Lower leg skin (tissue), 3 donors: Measurements from ENCODE around the gene ANP32B.

Experiments
- POLR2A ChIP-seq, 2 donors: fragments of 450-650 bp; IDR thresholded peaks; one replicate each; pipeline ENCODE4 v1.6.1; 2016 to 2017; ENCODE audit warnings: antibody characterized with exemption in 2 of 2, mild to moderate bottlenecking in 1 of 2, moderate library complexity in 1 of 2
- TF ChIP-seq, protein P1 (sequence below), 3 donors: fragments of 450-650 bp; IDR thresholded peaks; one replicate each; pipeline ENCODE4 v1.5.1; 2016; ENCODE audit warnings: antibody characterized with exemption in 3 of 3, mild to moderate bottlenecking in 3 of 3, moderate library complexity in 2 of 3

GRCh38 chr9:97962136-97962535 is 21.0 kb upstream of the ANP32B start:
- TF ChIP-seq, protein P1, sequence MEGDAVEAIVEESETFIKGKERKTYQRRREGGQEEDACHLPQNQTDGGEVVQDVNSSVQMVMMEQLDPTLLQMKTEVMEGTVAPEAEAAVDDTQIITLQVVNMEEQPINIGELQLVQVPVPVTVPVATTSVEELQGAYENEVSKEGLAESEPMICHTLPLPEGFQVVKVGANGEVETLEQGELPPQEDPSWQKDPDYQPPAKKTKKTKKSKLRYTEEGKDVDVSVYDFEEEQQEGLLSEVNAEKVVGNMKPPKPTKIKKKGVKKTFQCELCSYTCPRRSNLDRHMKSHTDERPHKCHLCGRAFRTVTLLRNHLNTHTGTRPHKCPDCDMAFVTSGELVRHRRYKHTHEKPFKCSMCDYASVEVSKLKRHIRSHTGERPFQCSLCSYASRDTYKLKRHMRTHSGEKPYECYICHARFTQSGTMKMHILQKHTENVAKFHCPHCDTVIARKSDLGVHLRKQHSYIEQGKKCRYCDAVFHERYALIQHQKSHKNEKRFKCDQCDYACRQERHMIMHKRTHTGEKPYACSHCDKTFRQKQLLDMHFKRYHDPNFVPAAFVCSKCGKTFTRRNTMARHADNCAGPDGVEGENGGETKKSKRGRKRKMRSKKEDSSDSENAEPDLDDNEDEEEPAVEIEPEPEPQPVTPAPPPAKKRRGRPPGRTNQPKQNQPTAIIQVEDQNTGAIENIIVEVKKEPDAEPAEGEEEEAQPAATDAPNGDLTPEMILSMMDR (IDR thresholded peaks at IDR 0.05), result no peak
- TF ChIP-seq POLR2A (IDR thresholded peaks at IDR 0.05), result no peak
